Adrenal gland (tissue), 5 donors: ENCODE measurements around the gene APIP.

Experiments used
- POLR2A ChIP-seq, 2 donors: fragments of 450-650 bp; IDR thresholded peaks; one replicate each; pipeline ENCODE4 v1.6.1; 2017; ENCODE audit warnings: antibody characterized with exemption in 2 of 2, mild to moderate bottlenecking in 2 of 2, moderate library complexity in 1 of 2
- TF ChIP-seq, protein P1 (sequence below), 6 experiments: fragments of 450-650 bp in 4 of 6; fragments of 200-600 bp in 2 of 6; sonication (generic) in 1 of 6; IDR thresholded peaks; 1 replicate in 5 of 6; 2 replicates in 1 of 6; pipeline versions ENCODE4 v1.5.1 to v1.8.0; 2016 to 2021; ENCODE audit warnings: antibody characterized with exemption in 6 of 6, mild to moderate bottlenecking in 2 of 6, moderate library complexity in 1 of 6
- donor health status: DM: no; HTN: no; CAD: no.

DNA sequence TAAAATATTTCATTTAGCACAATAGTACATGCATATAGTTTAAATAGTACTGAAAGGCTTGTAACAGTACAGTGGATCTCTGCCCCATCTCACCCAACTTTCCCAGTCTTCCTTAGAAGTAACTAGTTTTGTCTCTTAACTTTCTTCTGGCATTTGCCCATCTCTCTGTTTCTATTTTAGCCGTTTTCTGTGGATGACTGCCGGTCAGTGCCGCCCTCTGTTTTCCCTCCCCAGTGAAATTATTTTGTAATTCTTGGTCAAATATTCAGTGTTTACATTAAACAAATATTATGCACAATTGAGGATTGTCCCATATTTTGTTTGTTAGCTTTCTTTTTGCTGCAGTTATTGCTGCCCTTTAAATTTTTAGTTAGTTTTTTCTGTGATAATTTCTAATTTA is 8.5 kb upstream of the APIP start:
- TF ChIP-seq, protein P1, sequence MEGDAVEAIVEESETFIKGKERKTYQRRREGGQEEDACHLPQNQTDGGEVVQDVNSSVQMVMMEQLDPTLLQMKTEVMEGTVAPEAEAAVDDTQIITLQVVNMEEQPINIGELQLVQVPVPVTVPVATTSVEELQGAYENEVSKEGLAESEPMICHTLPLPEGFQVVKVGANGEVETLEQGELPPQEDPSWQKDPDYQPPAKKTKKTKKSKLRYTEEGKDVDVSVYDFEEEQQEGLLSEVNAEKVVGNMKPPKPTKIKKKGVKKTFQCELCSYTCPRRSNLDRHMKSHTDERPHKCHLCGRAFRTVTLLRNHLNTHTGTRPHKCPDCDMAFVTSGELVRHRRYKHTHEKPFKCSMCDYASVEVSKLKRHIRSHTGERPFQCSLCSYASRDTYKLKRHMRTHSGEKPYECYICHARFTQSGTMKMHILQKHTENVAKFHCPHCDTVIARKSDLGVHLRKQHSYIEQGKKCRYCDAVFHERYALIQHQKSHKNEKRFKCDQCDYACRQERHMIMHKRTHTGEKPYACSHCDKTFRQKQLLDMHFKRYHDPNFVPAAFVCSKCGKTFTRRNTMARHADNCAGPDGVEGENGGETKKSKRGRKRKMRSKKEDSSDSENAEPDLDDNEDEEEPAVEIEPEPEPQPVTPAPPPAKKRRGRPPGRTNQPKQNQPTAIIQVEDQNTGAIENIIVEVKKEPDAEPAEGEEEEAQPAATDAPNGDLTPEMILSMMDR (IDR thresholded peaks at IDR 0.05) = no peak
- TF ChIP-seq POLR2A (IDR thresholded peaks at IDR 0.05) = no peak
